Smooth muscle cell (in vitro differentiated cells): ENCODE measurements around the gene HS6ST1. TPM values are rescaled to one million over a fixed set of nuclear protein-coding genes. Genes with fewer than 3 reads are reported as not detected.

ENCODE experiments used
- DNase-seq: peaks from one replicate; lab custom pipeline; 2025; ENCODE audit not compliant: unreplicated experiment; lab: John Stamatoyannopoulos, UW
- H2AFZ ChIP-seq: fragments of 200-600 bp; sonication (generic); 2 replicates; pipeline ENCODE4 v1.6.0; 2016; ENCODE audit warnings: antibody characterized with exemption, low read depth, mild to moderate bottlenecking
- H3F3A ChIP-seq: fragments of 200-600 bp; sonication (generic); 2 replicates; pipeline ENCODE4 v1.6.0; 2017; ENCODE audit warnings: antibody characterized with exemption, low read depth
- H3K27ac ChIP-seq: fragments of 200-600 bp; sonication (generic); 2 replicates; pipeline ENCODE4 v1.5.1; 2016; ENCODE audit warnings: low read depth, mild to moderate bottlenecking
- H3K27me3 ChIP-seq: fragments of 200-600 bp; sonication (generic); 2 replicates; pipeline ENCODE4 v1.6.1; 2016; ENCODE audit warnings: low read depth, mild to moderate bottlenecking
- H3K36me3 ChIP-seq: fragments of 200-600 bp; sonication (generic); 2 replicates; pipeline ENCODE4 v1.5.1; 2016; ENCODE audit warnings: low read depth
- H3K4me1 ChIP-seq: fragments of 200-600 bp; sonication (generic); 2 replicates; pipeline ENCODE4 v1.5.1; 2016; ENCODE audit warnings: low read depth
- H3K4me2 ChIP-seq: fragments of 200-600 bp; sonication (generic); 2 replicates; pipeline ENCODE4 v1.6.0; 2016; ENCODE audit warnings: mild to moderate bottlenecking
- H3K4me3 ChIP-seq: fragments of 200-600 bp; sonication (generic); 2 replicates; pipeline ENCODE4 v1.5.1; 2016; ENCODE audit warnings: mild to moderate bottlenecking
- H3K79me2 ChIP-seq: fragments of 200-600 bp; sonication (generic); 2 replicates; pipeline ENCODE4 v1.6.0; 2016; ENCODE audit warnings: low read depth, mild to moderate bottlenecking
- H3K9ac ChIP-seq: fragments of 200-600 bp; sonication (generic); 2 replicates; pipeline ENCODE4 v1.6.0; 2016; ENCODE audit warnings: low read depth
- H3K9me3 ChIP-seq: fragments of 200-600 bp; sonication (generic); replicated peaks from 2 replicates; pipeline ENCODE4 v1.5.1; 2016; ENCODE audit warnings: low read depth
- H4K20me1 ChIP-seq: fragments of 200-600 bp; sonication (generic); 2 replicates; pipeline ENCODE4 v1.6.0; 2016; ENCODE audit warnings: low read depth
- CTCF ChIP-seq: fragments of 200-600 bp; sonication (generic); IDR thresholded peaks from 2 replicates; pipeline ENCODE4 v1.5.1; 2017; ENCODE audit warnings: borderline replicate concordance, mild to moderate bottlenecking, antibody characterized with exemption; ENCODE audit not compliant: insufficient read depth, poor library complexity, severe bottlenecking
- WGBS: methylation state at CpG from one replicate; pipeline ENCODE4 v1.1.7; 2016; ENCODE audit warnings: low lambda C conversion rate; 5-methylcytosine and 5-hydroxymethylcytosine counted together
- polyA plus RNA-seq: library from polyadenylated mRNA; unstranded; fragments of >200 nt; fragmentation: Nextera tagmentation; extraction: Ambion mirVana; gene quantifications from 2 replicates; pipeline ENCODE4 v1.2.1, GENCODE V29; 2016
- total RNA-seq: library from RNA; depleted of rRNA; stranded (reverse); fragments of >200 nt; gene quantifications from 2 replicates; pipeline ENCODE4 v1.2.3, GENCODE V29; 2014

Gene HS6ST1
- total and polyA plus RNA-seq, 2 experiments from 2014 or later = 9.3 to 13.0 TPM

DNA sequence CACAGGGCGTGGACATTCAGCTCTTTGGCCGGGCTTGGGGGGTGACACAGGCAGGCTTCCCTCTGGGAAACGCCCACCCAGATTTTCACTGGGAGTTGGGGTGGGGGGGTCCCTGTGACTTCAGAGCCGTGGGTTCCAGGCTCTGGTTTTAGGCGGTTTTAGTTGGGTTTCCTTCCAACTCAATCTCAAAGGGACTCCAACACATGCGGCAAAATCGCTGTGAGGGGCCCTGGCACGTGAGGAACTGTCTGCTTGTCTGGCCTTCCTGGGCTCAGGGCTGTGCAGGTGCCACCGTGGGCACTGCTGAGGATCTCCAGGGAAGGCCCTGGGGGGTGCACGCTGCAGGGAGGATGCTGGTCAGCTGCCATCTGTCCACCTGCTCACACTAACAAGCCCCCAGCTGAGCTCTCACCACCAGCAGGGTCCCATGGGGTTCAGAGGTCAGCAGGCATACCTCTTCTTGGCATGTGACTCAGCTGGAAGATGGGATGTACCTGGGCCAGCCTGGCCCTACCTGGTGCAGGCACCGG, 11.7 kb downstream of the HS6ST1 start:
- Histone ChIP-seq H3K9me3 (no peaks in the 10 kb centered on the region), H3F3A (peaks cover 3% of the 10 kb centered on the region), H3K4me3 (no peak overlapping the region), H3K27ac (peak overlapping the region; percentile 92), H3K4me1 (peaks cover 19% of the 10 kb centered on the region), H3K36me3 (no peaks in the 10 kb centered on the region), H3K9ac (no peak overlapping the region), H2AFZ (no peak overlapping the region), H3K27me3 (no peaks in the 10 kb centered on the region), H3K4me2 (no peak overlapping the region), H4K20me1 (peaks cover 54% of the 10 kb centered on the region), H3K79me2 (peaks cover 10% of the 10 kb centered on the region)
- TF ChIP-seq CTCF = no peak
- no peak for DNase-seq
- 89% methylated on average over 11 of the region's 11 CpGs for WGBS

GRCh38 chr2:128306081-128306930, 12.4 kb downstream of the HS6ST1 start:
- H3K27ac ChIP-seq = peak overlapping the region; percentile 92
- H3K4me1 ChIP-seq = peaks cover 19% of the 10 kb centered on the region
- peak overlapping the region; percentile 78 for H3K9ac ChIP-seq
- H3K4me2 ChIP-seq = peak overlapping the region; percentile 69
- peaks cover 47% of the 10 kb centered on the region for H4K20me1 ChIP-seq
- no peaks in the 10 kb centered on the region for H3K36me3 ChIP-seq
- H3K4me3 ChIP-seq = no peak overlapping the region
- no peak overlapping the region for H2AFZ ChIP-seq
- H3F3A ChIP-seq = peaks cover 3% of the 10 kb centered on the region
- TF ChIP-seq CTCF = peak; percentile 34
- no peaks in the 10 kb centered on the region for H3K27me3 ChIP-seq
- H3K9me3 ChIP-seq = no peaks in the 10 kb centered on the region
- peaks cover 10% of the 10 kb centered on the region for H3K79me2 ChIP-seq
- 40% methylated on average over 24 of the region's 24 CpGs for WGBS
- DNase-seq = no peak

DNA sequence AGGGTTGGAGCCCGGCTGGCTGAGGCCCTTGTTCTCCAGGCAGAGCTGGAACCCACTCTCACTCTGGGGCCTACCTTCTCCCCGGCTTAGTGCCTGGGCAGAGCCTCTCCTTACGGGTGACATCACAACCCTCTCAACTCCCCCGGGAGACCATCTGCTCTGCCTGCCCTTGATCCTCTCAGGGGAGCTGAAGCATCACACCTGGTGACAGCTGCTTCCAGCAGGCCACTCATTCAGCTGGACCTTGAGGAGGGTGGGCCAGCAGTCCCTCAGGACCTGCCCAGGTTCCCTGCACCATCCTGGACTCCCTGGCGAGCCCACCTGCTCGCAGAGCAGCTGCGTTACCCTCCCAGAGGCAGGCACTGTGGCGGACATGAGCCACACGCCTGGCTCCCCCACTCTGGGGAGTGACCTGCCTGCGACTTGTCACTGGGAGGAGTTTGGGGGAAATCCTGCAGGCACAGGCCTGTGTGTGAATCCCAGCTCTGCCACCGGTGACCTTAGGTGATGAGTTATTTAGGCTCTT, 13.1 kb downstream of the HS6ST1 start:
- no peak for DNase-seq
- Histone ChIP-seq H3K4me2 (peak overlapping the region; percentile 69), H3F3A (peaks cover 3% of the 10 kb centered on the region), H3K36me3 (no peaks in the 10 kb centered on the region), H3K4me3 (no peak overlapping the region), H3K9me3 (no peaks in the 10 kb centered on the region), H3K4me1 (peaks cover 19% of the 10 kb centered on the region), H3K27me3 (no peaks in the 10 kb centered on the region), H3K27ac (peak overlapping the region; percentile 92), H2AFZ (no peak overlapping the region), H3K9ac (peak overlapping the region; percentile 78), H4K20me1 (peaks cover 40% of the 10 kb centered on the region), H3K79me2 (peaks cover 10% of the 10 kb centered on the region)
- WGBS = 64% methylated on average over 11 of the region's 11 CpGs
- TF ChIP-seq CTCF = no peak
